Colonic mucosa (tissue), 4 donors: ENCODE data around the gene ALDH2. TPM values are rescaled to one million over a fixed set of nuclear protein-coding genes. Genes with fewer than 3 reads are reported as not detected.

ENCODE experiments used
- DNase-seq: peaks from one replicate; pipeline ENCODE4 v3.0.0-alpha.2; 2020
- H3K27ac ChIP-seq: fragments of 200-600 bp; one replicate; pipeline ENCODE4 v1.8.0; 2021
- H3K27me3 ChIP-seq: fragments of 200-600 bp; one replicate; pipeline ENCODE4 v1.8.0; 2021
- H3K36me3 ChIP-seq: fragments of 200-600 bp; one replicate; pipeline ENCODE4 v1.8.0; 2021
- H3K4me1 ChIP-seq: fragments of 200-600 bp; one replicate; pipeline ENCODE4 v1.8.0; 2021; ENCODE audit warnings: mild to moderate bottlenecking
- H3K4me3 ChIP-seq: fragments of 200-600 bp; one replicate; pipeline ENCODE4 v1.8.0; 2021
- H3K9ac ChIP-seq, 2 donors: one replicate each; pipeline ENCODE4 v1.7.0; 2013; ENCODE audit warnings: control low read depth in 2 of 2, low read depth in 2 of 2, low read length in 2 of 2
- H3K9me3 ChIP-seq: fragments of 200-600 bp; one replicate; pipeline ENCODE4 v1.8.0; 2021
- intact Hi-C: fragments of 100-400 bp; cut with DNase I; formaldehyde crosslinking; loops from one replicate; pipeline ENCODE4 v1.14.1; 2022
- total RNA-seq, 2 donors: library from RNA; stranded (reverse); fragmentation: NEBNext Ultra II Directional in 1 of 2; extraction: Animal tissue kit (Norgen Biotek cat#: 25700) in 1 of 2; gene quantifications; one replicate each; pipeline ENCODE4 v1.2.1, GENCODE V29; 2021
- TF ChIP-seq, protein P1 (sequence below): fragments of 200-600 bp; IDR thresholded peaks from one replicate; pipeline ENCODE4 v1.8.0; 2022; ENCODE audit warnings: antibody characterized with exemption, mild to moderate bottlenecking
- donor health status: healthy.
- donor health status: DM: no; HTN: no; CAD: no.
- donor health status: DM: no; HTN: no; CAD: no.

ALDH2 gene
- total RNA-seq, 2 donors from 2014 or later, result 240 to 398 TPM

DNA sequence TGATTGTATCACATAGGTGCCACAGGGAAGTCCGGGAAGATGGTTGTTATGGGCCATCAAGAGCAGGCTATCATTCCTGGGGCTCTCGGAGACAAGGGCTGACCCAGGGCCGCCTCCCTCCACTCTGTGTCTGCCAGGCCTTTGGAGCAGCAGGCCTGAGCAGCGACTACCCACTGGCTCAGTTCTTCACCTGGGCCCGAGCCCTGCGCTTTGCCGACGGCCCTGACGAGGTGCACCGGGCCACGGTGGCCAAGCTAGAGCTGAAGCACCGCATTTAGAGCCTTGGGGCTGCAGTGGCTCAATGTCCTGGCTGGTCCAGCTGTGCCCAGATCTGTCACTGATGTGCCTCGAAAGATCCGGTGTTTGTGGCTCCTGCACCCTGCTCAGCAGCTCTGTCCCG is 10.5 kb upstream of the ALDH2 start:
- H3K36me3 ChIP-seq, result no peaks in the 10 kb centered on the region
- H3K4me1 ChIP-seq, result no peaks in the 10 kb centered on the region
- no peak overlapping the region for H3K9ac ChIP-seq
- no peaks in the 10 kb centered on the region for H3K27me3 ChIP-seq
- DNase-seq, result no peak
- H3K9me3 ChIP-seq, result no peaks in the 10 kb centered on the region
- TF ChIP-seq, protein P1, sequence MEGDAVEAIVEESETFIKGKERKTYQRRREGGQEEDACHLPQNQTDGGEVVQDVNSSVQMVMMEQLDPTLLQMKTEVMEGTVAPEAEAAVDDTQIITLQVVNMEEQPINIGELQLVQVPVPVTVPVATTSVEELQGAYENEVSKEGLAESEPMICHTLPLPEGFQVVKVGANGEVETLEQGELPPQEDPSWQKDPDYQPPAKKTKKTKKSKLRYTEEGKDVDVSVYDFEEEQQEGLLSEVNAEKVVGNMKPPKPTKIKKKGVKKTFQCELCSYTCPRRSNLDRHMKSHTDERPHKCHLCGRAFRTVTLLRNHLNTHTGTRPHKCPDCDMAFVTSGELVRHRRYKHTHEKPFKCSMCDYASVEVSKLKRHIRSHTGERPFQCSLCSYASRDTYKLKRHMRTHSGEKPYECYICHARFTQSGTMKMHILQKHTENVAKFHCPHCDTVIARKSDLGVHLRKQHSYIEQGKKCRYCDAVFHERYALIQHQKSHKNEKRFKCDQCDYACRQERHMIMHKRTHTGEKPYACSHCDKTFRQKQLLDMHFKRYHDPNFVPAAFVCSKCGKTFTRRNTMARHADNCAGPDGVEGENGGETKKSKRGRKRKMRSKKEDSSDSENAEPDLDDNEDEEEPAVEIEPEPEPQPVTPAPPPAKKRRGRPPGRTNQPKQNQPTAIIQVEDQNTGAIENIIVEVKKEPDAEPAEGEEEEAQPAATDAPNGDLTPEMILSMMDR, result no peak
- intact Hi-C loops, result no loop called here
- no peak overlapping the region for H3K4me3 ChIP-seq
- no peak overlapping the region for H3K27ac ChIP-seq

DNA sequence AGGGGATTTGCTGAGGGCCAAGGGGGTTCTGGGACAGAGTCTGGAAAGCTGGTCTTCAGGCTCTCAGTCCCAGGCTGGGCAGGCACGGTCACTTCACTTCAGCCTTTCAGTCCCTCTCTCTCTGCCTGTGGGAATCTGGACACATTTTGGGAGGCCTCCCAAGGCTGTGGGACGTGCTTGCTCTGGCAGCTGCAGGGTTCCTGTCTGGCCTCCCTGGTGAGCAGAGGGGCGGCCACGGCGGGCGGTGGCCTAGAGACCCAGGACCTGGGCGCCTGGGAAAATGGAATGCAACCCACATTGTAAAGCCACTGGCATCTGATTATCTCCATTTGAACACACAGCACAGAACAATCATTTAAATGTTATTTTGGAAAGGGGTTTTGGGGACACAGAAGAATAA is 10.1 kb upstream of the ALDH2 start:
- TF ChIP-seq, protein P1, result no peak
- H3K36me3 ChIP-seq, result no peaks in the 10 kb centered on the region
- H3K27ac ChIP-seq, result no peak overlapping the region
- H3K4me3 ChIP-seq, result no peak overlapping the region
- intact Hi-C loops, result no loop called here
- no peak overlapping the region for H3K9ac ChIP-seq
- no peaks in the 10 kb centered on the region for H3K27me3 ChIP-seq
- H3K9me3 ChIP-seq, result no peaks in the 10 kb centered on the region
- DNase-seq, result no peak
- H3K4me1 ChIP-seq, result no peaks in the 10 kb centered on the region

DNA sequence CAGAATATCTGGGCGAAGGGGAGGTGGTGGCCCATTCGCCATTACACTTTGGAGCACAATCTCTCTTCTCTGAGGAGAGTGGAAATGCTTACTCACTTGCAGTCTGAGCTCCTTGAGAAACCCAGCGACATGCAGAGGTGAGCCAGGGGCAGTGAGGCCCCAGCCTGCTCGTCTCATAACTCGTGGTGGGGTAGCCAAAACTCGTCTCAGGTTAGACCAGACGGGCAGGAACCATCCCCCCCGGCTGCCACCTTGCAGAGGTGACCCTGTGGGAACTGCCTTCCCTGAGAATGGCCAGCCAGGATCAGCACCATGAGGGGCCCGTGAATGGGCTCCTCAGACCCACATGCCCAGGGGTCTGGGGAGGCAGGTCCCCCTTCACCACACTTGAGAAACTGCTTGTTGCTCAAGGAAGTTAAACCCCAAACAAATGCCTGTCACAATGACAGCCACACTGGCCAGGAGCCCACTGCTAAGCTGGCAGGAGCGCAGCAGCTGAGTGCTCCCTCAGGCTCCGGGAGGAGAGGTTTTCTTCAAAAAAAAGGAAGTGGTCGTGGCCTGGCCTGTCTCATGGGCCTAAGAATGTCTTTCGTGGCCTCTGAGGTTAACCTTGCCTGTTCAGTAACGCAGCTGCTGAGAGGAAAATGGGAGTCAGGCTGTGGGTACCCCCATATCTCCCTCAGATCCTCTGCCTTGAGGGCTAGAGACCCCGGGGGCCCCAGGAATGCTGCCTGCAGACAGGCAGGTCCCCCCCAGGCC is 9.2 kb upstream of the ALDH2 start:
- no peaks in the 10 kb centered on the region for H3K4me1 ChIP-seq
- TF ChIP-seq, protein P1, result no peak
- H3K4me3 ChIP-seq, result no peak overlapping the region
- H3K36me3 ChIP-seq, result no peaks in the 10 kb centered on the region
- DNase-seq, result no peak
- H3K9ac ChIP-seq, result no peak overlapping the region
- no peaks in the 10 kb centered on the region for H3K27me3 ChIP-seq
- H3K9me3 ChIP-seq, result no peaks in the 10 kb centered on the region
- H3K27ac ChIP-seq, result no peak overlapping the region
- intact Hi-C loops, result no loop called here

DNA sequence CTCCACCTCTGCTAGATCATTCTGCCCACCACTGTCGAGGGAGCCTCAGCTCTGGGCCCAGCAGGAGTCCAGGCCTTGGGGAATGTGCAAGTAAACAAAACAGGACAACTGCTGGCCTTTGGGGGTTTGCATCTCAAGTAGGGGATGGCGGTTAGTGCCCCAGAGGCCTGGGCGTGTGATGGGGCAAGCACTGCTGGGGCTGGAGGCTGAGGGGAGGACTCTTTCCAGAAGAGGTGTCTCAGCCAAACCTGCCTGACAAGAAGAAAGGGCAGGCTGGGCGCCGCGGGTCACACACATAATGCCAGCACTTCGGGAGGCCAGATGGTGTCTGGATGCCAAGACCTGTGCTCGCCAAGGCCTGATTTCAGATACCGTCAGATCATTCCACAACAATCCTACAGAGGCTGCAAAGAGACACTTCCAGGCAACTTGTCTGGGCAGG is 8.6 kb upstream of the ALDH2 start:
- TF ChIP-seq, protein P1, result no peak
- H3K9me3 ChIP-seq, result no peaks in the 10 kb centered on the region
- intact Hi-C loops, result no loop called here
- H3K36me3 ChIP-seq, result no peaks in the 10 kb centered on the region
- DNase-seq, result no peak
- no peak overlapping the region for H3K9ac ChIP-seq
- no peak overlapping the region for H3K27ac ChIP-seq
- H3K4me3 ChIP-seq, result no peak overlapping the region
- no peaks in the 10 kb centered on the region for H3K27me3 ChIP-seq
- no peaks in the 10 kb centered on the region for H3K4me1 ChIP-seq

DNA sequence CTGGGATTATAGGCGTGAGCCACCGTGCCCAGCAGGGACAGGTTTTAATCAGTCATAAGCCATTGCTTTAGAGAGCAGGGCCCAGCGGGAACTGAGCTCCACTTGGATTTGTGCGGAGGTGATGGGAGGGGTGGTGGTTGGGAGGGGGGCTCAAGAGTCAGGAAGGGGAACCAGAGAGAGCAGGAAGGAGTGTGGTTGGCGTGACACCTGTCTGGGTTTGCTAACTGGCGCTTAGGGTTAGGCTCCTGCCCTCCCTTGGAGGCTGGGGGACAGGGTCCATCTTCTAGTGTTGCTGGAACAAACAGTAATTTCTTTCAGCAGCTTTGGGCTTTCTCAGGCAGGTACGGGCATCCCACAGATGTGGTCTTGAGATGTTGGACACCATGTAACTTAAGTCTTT is 7.5 kb upstream of the ALDH2 start:
- Histone ChIP-seq H3K4me3 (no peak overlapping the region), H3K27ac (no peak overlapping the region), H3K36me3 (no peaks in the 10 kb centered on the region), H3K9ac (no peak overlapping the region), H3K27me3 (no peaks in the 10 kb centered on the region), H3K9me3 (no peaks in the 10 kb centered on the region), H3K4me1 (no peaks in the 10 kb centered on the region)
- TF ChIP-seq, protein P1, result no peak
- no peak for DNase-seq
- intact Hi-C loops, result no loop called here
